Pancreas (tissue), 10 donors: ENCODE results near the gene HPS4. TPM values are rescaled to one million over a fixed set of nuclear protein-coding genes. Genes with fewer than 3 reads are reported as not detected.

ENCODE experiments used
- ATAC-seq, 4 donors: fragments of 200-7000 bp; cut with Tn5 transposase; one replicate each; pipeline versions ENCODE4 v1.8.0 to v1.9.1; 2020; ENCODE audit warnings: mild to moderate bottlenecking in 4 of 4, moderate library complexity in 4 of 4
- DNase-seq, 6 donors: peaks; one replicate each; pipeline ENCODE4 v3.0.0-alpha.2; 2020
- FAIRE-seq: peaks from 2 replicates; lab custom pipeline; 2012; peaks lifted over from hg19 to GRCh38; lab: Jason Lieb, UNC
- H3K27ac ChIP-seq, 4 donors: fragments of 200-600 bp; sonication (generic); 1 replicate in 3 of 4; 2 replicates in 1 of 4; pipeline versions ENCODE4 v1.5.0 to v1.8.0; 2020
- H3K27me3 ChIP-seq, 4 donors: fragments of 200-600 bp; one replicate each; pipeline ENCODE4 v1.8.0; 2021
- H3K36me3 ChIP-seq, 3 donors: fragments of 200-600 bp; sonication (generic) in 1 of 3; one replicate each; pipeline versions ENCODE4 v1.5.0 to v1.8.0; 2020 to 2021
- H3K4me1 ChIP-seq, 3 donors: fragments of 200-600 bp; one replicate each; pipeline ENCODE4 v1.8.0; 2021
- H3K4me3 ChIP-seq, 4 donors: fragments of 200-600 bp; sonication (generic) in 2 of 4; one replicate each; pipeline versions ENCODE4 v1.5.0 to v1.8.0; 2020 to 2021
- H3K9me3 ChIP-seq, 4 donors: fragments of 200-600 bp; one replicate each; pipeline ENCODE4 v1.8.0; 2021
- WGBS, 2 donors: extraction: QIAGEN DNeasy Blood & Tissue Kit; methylation state at CpG; one replicate each; pipeline ENCODE4 v1.1.7; 2013; 5-methylcytosine and 5-hydroxymethylcytosine counted together
- intact Hi-C, 3 donors: fragments of 100-400 bp; cut with DNase I; formaldehyde crosslinking; loops; one replicate each; pipeline versions ENCODE4 v1.11.1 to v1.14.2; 2022
- polyA plus RNA-seq, 2 donors: library from polyadenylated mRNA; stranded (reverse); fragments of 200-250 nt; gene quantifications; one replicate each; pipeline ENCODE4 v1.2.3, GENCODE V29; 2013
- total RNA-seq, 6 donors: library from RNA; stranded (reverse); fragmentation: NEBNext Ultra II Directional in 4 of 6; extraction: Animal tissue kit (Norgen Biotek cat#: 25700) in 4 of 6; gene quantifications; one replicate each; pipeline versions ENCODE4 v1.2.1 to v1.2.4, GENCODE V29; 2021 to 2023
- TF ChIP-seq, protein P1 (sequence below), 4 donors: fragments of 200-600 bp; sonication (generic) in 3 of 4; IDR thresholded peaks; one replicate each; pipeline versions ENCODE4 v1.5.0 to v1.8.0; 2021; ENCODE audit warnings: antibody characterized with exemption in 4 of 4
- donor health status: healthy with polysubstance abuse.
- donor health status: DM: no; HTN: no; CAD: no; lungs with moderate emphysema.
- donor health status: DM: no; HTN: no; CAD: no.
- donor health status: control.
- donor health status: control.
- donor health status: Bipolar disorder and iron deficiency.
- donor health status: DM: yes; HTN: yes; CAD: no.
- donor health status: DM: no; HTN: no; CAD: no.
- donor health status: DM: no; HTN: no; CAD: no.
- donor health status: DM: yes; HTN: yes; CAD: no.

HPS4 gene
- total and polyA plus RNA-seq, 8 donors: 14.4 to 29.5 (median 20.5) TPM

DNA sequence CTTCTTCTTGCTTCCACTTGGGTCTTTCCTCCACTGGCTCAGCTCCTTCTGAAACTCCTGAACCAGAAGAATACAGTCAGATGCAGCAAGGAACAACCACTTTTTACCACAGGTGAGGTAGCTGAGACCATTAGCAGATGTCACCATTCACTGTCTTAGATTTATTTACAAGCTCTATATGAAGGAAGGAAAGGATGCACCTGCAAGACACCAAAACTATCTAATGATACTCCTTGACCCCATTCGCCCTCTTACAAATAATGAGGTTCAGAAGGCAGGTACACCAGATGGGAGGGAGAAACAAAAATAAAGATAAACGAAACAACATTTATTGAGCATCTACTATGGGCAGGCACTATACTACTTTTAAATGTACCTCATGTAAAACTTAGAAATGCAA lies 18.4 kb upstream of the HPS4 start:
- WGBS, 2 donors: 84% methylated on average over 2 of the region's 2 CpGs

GRCh38 chr22:26499188-26499703 lies 15.7 kb upstream of the HPS4 start:
- no peak overlapping the region for H3K27ac ChIP-seq
- no peaks in the 10 kb centered on the region for H3K9me3 ChIP-seq
- ATAC-seq (no peak), FAIRE-seq (no peak), DNase-seq (no peak)
- H3K27me3 ChIP-seq: no peaks in the 10 kb centered on the region
- H3K4me1 ChIP-seq: no peaks in the 10 kb centered on the region
- H3K4me3 ChIP-seq: no peak overlapping the region
- peaks cover 0 to 87% (median 57%) of the 10 kb centered on the region in 3 donors for H3K36me3 ChIP-seq
- TF ChIP-seq, protein P1, sequence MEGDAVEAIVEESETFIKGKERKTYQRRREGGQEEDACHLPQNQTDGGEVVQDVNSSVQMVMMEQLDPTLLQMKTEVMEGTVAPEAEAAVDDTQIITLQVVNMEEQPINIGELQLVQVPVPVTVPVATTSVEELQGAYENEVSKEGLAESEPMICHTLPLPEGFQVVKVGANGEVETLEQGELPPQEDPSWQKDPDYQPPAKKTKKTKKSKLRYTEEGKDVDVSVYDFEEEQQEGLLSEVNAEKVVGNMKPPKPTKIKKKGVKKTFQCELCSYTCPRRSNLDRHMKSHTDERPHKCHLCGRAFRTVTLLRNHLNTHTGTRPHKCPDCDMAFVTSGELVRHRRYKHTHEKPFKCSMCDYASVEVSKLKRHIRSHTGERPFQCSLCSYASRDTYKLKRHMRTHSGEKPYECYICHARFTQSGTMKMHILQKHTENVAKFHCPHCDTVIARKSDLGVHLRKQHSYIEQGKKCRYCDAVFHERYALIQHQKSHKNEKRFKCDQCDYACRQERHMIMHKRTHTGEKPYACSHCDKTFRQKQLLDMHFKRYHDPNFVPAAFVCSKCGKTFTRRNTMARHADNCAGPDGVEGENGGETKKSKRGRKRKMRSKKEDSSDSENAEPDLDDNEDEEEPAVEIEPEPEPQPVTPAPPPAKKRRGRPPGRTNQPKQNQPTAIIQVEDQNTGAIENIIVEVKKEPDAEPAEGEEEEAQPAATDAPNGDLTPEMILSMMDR (IDR thresholded peaks at IDR 0.05): no peak
- intact Hi-C loops: no loop called here
- WGBS, 2 donors: 86 to 89% methylated on average over 25 of the region's 25 CpGs

More for the DNA sequence above, 18.4 kb upstream of the HPS4 start:
- FAIRE-seq (no peak), ATAC-seq (no peak), DNase-seq (no peak)
- H3K4me1 ChIP-seq: no peaks in the 10 kb centered on the region
- intact Hi-C loops: no loop called here
- H3K4me3 ChIP-seq: no peak overlapping the region
- H3K27ac ChIP-seq: no peak overlapping the region
- TF ChIP-seq, protein P1 (IDR thresholded peaks at IDR 0.05): no peak
- H3K36me3 ChIP-seq: peaks cover 6 to 93% (median 65%) of the 10 kb centered on the region in 3 donors
- H3K27me3 ChIP-seq: no peaks in the 10 kb centered on the region
- no peaks in the 10 kb centered on the region for H3K9me3 ChIP-seq

- H3K9me3 ChIP-seq: no peaks in the 10 kb centered on the region
- H3K27me3 ChIP-seq: no peaks in the 10 kb centered on the region
- FAIRE-seq (no peak), ATAC-seq (no peak), DNase-seq (no peak)
- TF ChIP-seq, protein P1 (IDR thresholded peaks at IDR 0.05): no peak
- intact Hi-C loops: no loop called here
- H3K4me3 ChIP-seq: no peak overlapping the region
- H3K4me1 ChIP-seq: peaks cover 0 to 7% (median 2%) of the 10 kb centered on the region in 3 donors
- 73 to 78% methylated on average over 4 of the region's 4 CpGs for WGBS, 2 donors
- H3K36me3 ChIP-seq: peaks cover 0 to 86% (median 49%) of the 10 kb centered on the region in 3 donors
- H3K27ac ChIP-seq: no peak overlapping the region
These were observed 12.9 kb upstream of the HPS4 start for GRCh38 chr22:26496456-26496855.

GRCh38 chr22:26494506-26494905 lies 10.9 kb upstream of the HPS4 start:
- peaks cover 0 to 83% (median 42%) of the 10 kb centered on the region in 3 donors for H3K36me3 ChIP-seq
- intact Hi-C loops: no loop called here
- H3K27ac ChIP-seq: no peak overlapping the region
- H3K4me3 ChIP-seq: no peak overlapping the region
- H3K27me3 ChIP-seq: no peaks in the 10 kb centered on the region
- DNase-seq (no peak), FAIRE-seq (no peak), ATAC-seq (no peak)
- H3K4me1 ChIP-seq: peaks cover 0 to 7% (median 2%) of the 10 kb centered on the region in 3 donors
- H3K9me3 ChIP-seq: no peaks in the 10 kb centered on the region
- TF ChIP-seq, protein P1 (IDR thresholded peaks at IDR 0.05): no peak

GRCh38 chr22:26492220-26492619 lies 8.6 kb upstream of the HPS4 start:
- no peak overlapping the region for H3K27ac ChIP-seq
- H3K9me3 ChIP-seq: no peaks in the 10 kb centered on the region
- FAIRE-seq (no peak), DNase-seq (no peak), ATAC-seq (peak in 1 of 4 donors; percentile 36)
- intact Hi-C loops: no loop called here
- no peaks in the 10 kb centered on the region for H3K27me3 ChIP-seq
- peaks cover 0 to 7% (median 2%) of the 10 kb centered on the region in 3 donors for H3K4me1 ChIP-seq
- TF ChIP-seq, protein P1 (IDR thresholded peaks at IDR 0.05): no peak
- peaks cover 0 to 81% (median 34%) of the 10 kb centered on the region in 3 donors for H3K36me3 ChIP-seq
- 86 to 93% methylated on average over 9 of the region's 9 CpGs for WGBS, 2 donors
- no peak overlapping the region for H3K4me3 ChIP-seq
